Fibroblast of peridontal ligament (primary cell): ENCODE data around the gene ARID2.

ENCODE experiments used
- DNase-seq: peaks from one replicate; pipeline ENCODE4 v3.0.0-alpha.2; 2010; ENCODE audit errors: extremely low read depth

Gene ARID2

DNA sequence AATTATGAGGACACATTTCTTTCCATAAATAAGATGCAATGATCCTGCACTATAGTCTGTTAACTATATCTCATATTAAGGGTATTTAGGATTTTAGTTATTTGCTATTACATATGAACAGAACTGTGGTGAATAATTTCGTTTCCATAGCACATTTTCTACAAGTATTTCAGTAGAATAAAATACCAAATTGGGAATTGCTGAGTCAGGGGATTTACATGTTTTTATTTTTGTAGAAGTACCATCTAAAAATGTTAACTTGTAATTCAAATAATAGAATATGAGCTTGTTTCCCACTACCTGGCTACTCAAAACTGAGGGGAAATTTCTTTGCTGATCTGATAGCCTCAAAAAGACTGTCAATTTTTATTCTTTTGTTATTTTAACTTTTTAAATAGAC is 136.8 kb downstream of the ARID2 start:
- no peak for DNase-seq

- DNase-seq = no peak
These were observed 142.9 kb downstream of the ARID2 start for GRCh38 chr12:45872446-45872845.

GRCh38 chr12:45877069-45877468 is 147.6 kb downstream of the ARID2 start:
- no peak for DNase-seq

DNA sequence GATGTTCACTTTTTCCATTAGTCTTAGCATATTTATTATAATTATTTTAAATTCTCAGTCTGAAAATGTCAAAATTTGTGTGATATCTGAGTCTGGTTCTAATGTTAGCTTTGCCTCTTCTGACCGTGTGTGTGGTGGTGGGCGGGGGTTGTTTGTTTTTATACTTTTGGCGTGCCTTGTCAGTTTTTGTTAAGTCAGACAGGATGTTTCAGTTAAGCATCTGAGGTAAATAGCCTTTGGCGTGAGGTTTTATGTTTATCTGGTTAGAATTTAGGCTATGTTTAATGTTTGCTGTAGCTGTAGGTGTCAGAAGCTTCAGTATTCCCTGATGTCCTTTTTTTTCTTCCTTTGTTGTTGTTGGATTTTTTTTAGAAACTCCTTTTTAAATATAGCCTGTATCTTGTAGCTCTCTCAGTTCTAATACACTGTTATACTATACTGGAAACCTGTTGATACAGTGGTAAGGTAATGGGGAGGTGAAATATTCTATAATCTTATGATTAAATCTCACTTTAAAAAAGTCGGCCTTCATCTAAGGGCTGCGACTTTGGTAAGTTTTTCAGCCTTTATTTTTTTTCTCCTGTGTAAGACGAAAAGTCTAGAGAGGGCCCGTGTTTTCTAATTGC is 149.2 kb downstream of the ARID2 start:
- no peak for DNase-seq

GRCh38 chr12:45879363-45879895 is 149.9 kb downstream of the ARID2 start:
- DNase-seq = no peak

GRCh38 chr12:45880533-45880932 is 151.0 kb downstream of the ARID2 start:
- no peak for DNase-seq

DNA sequence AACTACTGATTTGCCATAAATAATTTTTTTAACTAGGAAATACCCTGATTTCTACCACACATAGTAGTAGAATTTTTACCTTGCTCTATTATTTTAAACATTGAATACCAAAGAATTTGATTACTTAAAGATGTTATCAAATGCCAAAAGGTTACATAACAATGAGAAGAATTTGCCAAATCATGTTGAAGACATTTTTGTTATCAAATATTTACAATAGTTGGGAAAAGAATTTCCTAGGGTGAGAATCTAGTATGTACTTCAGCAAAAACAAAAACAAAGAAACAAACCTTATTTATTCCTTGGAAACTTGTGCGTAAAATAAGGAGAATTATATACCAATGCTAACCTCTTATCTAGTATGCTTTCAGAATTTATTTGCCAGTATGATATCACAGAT is 153.7 kb downstream of the ARID2 start:
- no peak for DNase-seq

DNA sequence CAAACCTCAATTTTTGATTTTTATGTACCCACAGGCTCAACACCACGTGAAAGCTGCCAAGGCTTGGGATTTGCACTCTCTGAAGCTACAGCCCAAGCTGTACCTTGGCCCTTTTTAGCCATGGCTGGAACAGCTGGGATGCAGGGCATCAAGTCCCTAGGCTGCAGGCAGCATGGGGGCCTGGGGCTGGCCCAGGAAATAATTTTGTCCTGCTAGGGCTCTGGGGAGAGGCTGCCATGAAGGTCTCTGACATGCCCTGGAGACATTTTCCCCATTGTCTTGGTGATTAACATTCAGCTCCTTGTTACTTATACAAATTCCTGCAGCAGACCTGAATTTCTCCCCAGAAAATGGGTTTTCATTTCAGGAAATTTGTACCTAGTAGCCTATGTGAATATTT is 157.2 kb downstream of the ARID2 start:
- no peak for DNase-seq

DNA sequence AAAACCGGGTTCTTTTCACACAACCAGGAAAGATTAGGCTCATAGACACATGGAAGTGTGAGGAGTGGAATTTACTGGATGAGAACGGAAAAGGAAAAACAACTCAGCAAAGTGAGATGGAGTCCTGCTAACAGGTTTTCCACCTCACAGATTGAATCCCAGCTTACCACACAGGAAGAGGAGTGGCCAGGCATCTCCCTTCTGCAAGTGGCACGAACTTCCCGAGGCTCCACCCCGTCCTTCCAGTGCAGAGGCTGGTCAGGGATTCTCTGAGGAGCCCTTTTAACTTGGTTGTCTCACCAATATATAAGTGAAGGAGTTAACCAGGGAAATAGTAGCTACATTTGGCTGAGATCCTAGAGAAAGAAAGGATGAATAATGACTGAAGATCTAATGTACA is 158.0 kb downstream of the ARID2 start:
- DNase-seq = no peak

GRCh38 chr12:45890276-45890675 is 160.8 kb downstream of the ARID2 start:
- DNase-seq = no peak

DNA sequence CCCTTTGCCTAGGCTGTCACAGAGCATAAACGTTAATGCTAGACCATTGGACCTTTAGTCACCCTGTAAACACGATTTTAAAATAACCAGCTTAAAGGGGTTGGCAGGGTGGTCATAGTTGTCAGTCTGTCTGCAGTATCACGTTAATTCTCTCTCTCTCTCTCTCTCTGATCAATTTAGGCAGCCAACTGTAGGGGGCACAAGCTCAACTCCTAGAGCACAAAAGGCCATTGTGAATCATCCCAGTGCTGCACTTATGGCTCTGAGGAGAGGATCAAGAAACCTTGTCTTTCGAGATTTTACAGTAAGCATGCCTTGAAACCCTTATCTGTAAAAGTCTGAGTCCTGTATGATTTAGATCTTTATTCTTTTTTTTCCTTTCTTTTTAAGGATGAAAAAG is 163.7 kb downstream of the ARID2 start:
- DNase-seq = peak; percentile 31

GRCh38 chr12:45895961-45896360 is 166.5 kb downstream of the ARID2 start:
- no peak for DNase-seq

DNA sequence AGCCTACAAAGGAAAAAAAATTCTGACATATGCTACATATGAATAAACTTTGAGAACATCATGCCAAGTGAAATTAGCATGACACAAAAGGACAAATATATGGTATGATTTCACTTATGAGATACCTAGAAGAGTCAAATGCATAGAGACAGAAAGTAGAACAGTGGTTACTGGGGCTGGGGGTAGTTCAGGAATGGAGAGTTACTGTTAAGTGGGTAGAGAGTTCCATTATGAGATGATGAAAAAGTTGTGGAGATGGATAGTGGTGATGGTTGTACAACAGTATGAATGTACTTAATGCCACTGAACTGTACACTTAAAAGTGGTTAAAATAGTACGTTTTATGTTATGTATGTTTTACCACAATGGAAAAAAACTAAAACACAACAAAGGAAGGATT is 168.6 kb downstream of the ARID2 start:
- no peak for DNase-seq

GRCh38 chr12:45907955-45908354 is 178.4 kb downstream of the ARID2 start:
- no peak for DNase-seq

GRCh38 chr12:45909041-45909713 is 179.7 kb downstream of the ARID2 start:
- peak; percentile 78 for DNase-seq

- DNase-seq = no peak
These were observed 183.3 kb downstream of the ARID2 start for GRCh38 chr12:45912774-45913173.

DNA sequence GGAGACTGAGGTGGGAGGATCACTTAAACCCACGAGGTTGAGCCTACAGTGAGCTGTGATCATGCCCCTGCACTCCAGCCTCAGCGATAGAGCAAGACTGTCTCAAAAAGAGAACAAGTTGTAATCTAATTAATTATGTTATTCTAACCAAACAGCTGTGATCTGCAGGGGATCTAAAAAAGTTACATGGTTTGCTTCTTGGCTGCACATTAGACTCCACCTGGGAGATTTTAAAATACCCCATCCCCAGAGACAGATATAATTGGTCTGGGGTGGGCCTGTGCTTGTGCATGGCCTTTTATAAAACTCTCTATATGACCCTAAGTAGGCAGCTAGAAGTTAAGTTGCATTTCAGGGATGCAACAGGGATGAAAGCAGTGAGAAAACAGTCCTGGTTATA is 184.1 kb downstream of the ARID2 start:
- DNase-seq = no peak

DNA sequence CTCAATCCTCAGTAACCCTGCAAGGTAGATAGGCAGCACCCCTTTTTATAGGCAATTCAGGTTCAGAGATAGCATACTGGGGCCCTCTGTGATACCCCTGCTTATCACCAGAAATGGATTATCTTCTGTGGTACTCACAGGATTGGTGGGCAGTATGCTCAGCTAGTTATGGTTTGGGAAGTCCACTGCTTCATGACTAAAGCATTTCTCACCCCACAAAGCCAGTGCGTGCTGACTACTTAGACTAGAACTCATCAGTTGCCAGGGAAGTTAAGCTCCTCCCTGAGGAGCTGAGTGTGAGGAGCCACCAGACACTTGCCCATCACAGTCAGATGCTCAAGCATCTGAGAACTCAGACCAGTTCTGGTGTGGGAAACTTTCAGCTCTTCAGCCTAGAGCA is 184.6 kb downstream of the ARID2 start:
- DNase-seq = peak; percentile 82

DNA sequence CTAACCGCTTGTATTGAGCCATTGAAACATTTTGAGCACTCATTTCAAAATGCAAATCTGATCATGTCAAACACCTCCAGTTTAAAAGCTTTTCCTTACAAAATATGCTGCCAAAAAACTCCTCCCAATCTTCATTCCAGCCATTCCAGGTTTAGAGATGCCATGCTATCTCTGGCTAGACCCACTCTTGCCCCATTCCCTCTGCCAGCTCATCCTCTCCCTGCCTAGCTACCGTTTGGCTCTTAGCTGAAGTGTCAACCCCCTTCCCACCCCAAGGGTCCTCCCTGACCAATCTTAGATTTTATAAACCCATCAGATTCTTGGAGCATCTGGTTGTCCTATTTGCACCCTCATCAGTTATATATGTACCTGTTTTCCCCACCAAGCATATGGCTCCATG is 185.9 kb downstream of the ARID2 start:
- no peak for DNase-seq

DNA sequence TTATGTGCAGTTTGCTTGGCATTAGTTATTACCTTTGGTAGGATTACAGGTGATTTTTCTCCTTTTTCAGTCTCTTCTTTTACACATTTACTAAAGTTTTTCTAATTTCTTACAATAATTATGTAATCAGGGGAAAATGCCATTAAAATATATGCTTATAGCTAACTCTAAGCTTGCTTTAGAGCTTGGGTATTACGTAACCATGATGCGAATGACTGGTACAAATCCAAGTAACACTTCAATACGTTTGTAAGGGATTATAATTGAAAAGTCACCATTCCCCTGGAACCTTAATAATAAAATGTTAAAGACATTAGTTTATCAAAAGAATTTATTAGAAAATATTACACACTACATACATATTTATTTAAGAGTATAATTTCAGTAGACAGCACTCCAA is 189.3 kb downstream of the ARID2 start:
- no peak for DNase-seq

DNA sequence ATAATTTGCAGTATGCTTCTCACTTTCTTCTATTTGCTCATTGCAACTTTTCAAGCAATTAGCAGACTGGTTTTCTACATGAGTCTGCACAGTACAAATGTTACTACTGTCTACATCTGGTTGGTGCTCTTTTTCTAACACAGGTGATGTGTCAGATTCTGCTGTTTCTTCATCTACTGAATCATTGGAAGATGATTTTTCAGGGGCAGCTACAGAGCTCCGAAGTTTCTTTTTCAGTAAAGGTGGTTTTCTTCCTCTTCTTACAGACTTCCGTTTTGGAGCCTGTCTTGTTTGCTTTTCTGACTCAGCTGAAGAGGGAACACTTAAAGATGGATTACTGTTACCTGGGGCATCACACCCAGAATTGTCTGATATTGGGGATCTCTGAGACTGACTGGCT is 198.8 kb downstream of the ARID2 start:
- no peak for DNase-seq

DNA sequence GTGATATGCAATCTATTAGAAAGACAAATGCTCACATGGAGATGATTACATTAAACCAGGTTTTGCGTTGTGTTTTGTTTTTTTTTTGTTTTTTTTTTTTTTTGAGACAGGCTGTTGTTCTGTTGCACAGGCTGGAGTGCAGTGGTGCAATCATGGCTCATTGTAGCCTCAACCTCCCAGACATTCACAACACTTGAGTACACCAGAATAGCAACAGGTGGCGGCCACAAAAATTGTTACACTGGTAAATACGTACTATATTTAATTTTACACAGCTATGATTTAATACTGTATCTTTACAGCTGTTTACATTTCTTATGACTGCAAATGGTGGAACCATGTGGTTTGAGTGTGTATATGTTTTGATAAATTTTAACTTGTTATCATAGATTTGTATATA is 200.9 kb downstream of the ARID2 start:
- no peak for DNase-seq

GRCh38 chr12:45933504-45933903 is 204.0 kb downstream of the ARID2 start:
- peak; percentile 14 for DNase-seq

DNA sequence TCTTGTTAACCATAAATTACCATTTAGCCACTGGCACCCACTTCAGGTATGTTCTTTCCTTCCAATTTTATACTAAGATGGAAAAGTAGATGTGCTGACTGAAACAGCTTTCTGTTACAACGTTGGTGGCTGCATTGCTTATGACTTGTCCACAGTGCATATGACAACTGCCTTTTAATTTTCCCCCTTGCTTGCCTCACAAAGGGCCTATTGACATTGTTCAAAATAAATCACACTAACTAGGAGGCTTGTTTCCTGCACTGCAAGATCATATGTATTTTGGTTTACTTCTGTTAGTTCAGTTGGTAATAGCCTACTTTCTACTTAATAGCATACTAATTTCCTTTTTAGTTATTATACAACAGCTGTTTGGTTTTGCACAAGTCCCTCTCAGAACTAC is 205.4 kb downstream of the ARID2 start:
- DNase-seq = no peak
